HepG2 (cell line): ENCODE measurements around the gene RTEL1. TPM values are rescaled to one million over a fixed set of nuclear protein-coding genes. Genes with fewer than 3 reads are reported as not detected.

Experiments used
- ATAC-seq: fragments of 200-7000 bp; cut with Tn5 transposase; 3 replicates; pipeline ENCODE4 v1.9.1; 2020; ENCODE audit warnings: mild to moderate bottlenecking, moderate library complexity
- BruUV-seq: library from RNA; stranded (reverse); fragments of 400-500 nt; replicated peaks from 2 replicates; lab custom pipeline; 2021; lab: Mats Ljungman, UMichigan
- CTCF ChIA-PET: fragments of 300-600 bp; formaldehyde crosslinking; extraction: SDS; loops from one replicate; lab custom pipeline; 2021; ENCODE audit warnings: low total read pairs, inconsistent platforms, low intra/inter-chr PET ratio; lab: Yijun Ruan, JAX
- POLR2A ChIA-PET: fragments of 350-600 bp; sonication (Branson Sonifier 250); formaldehyde crosslinking; loops from one replicate; lab custom pipeline; 2020; ENCODE audit warnings: antibody characterized with exemption, inconsistent platforms; lab: Yijun Ruan, JAX
- DNase-seq: peaks from one replicate; pipeline ENCODE4 v3.0.0-alpha.2; 2015; ENCODE audit warnings: low spot score
- FAIRE-seq: peaks from 3 replicates; lab custom pipeline; 2011; peaks lifted over from hg19 to GRCh38; lab: Jason Lieb, UNC
- H2AFZ ChIP-seq: one replicate; pipeline ENCODE4 v1.6.1; 2011; ENCODE audit warnings: low read length, inconsistent platforms
- H3K27ac ChIP-seq: fragments of 300-600 bp; 3 replicates; pipeline ENCODE4 v1.8.0; 2011; ENCODE audit warnings: mixed run types, mild to moderate bottlenecking, mixed read lengths, low read length, inconsistent platforms; ENCODE audit not compliant: insufficient read depth; ENCODE audit errors: extremely low read length
- H3K27me3 ChIP-seq, 2 experiments: fragments of 200-600 bp in 1 of 2; 2 replicates in 1 of 2; 3 replicates in 1 of 2; pipeline versions ENCODE4 v1.6.0 to v1.8.0; 2011; ENCODE audit warnings: low read length in 2 of 2, mild to moderate bottlenecking in 2 of 2, moderate library complexity in 2 of 2, inconsistent platforms in 1 of 2; ENCODE audit not compliant: insufficient read depth in 2 of 2, control insufficient read depth in 1 of 2
- H3K36me3 ChIP-seq, 2 experiments: fragments of 200-600 bp in 1 of 2; replicated peaks in 1 of 2; 2 replicates in 1 of 2; 3 replicates in 1 of 2; pipeline versions ENCODE4 v1.5.1 to v1.8.0; 2011; ENCODE audit warnings: low read length in 2 of 2, inconsistent platforms in 1 of 2; ENCODE audit not compliant: insufficient read depth in 2 of 2, control insufficient read depth in 1 of 2
- H3K4me1 ChIP-seq: 2 replicates; pipeline ENCODE4 v1.5.1; 2012; ENCODE audit warnings: low read length, inconsistent platforms; ENCODE audit not compliant: insufficient read depth
- H3K4me2 ChIP-seq: 2 replicates; pipeline ENCODE4 v1.6.0; 2011; ENCODE audit warnings: low read depth, low read length, inconsistent platforms
- H3K4me3 ChIP-seq, 3 experiments: fragments of 200-600 bp in 1 of 3; sonication (generic), shearing (Covaris generic) in 1 of 3; replicated peaks in 1 of 3; 2 replicates each; pipeline ENCODE4 v1.5.1; 2011 to 2016; ENCODE audit warnings: low read length in 3 of 3, inconsistent platforms in 2 of 3, low read depth in 2 of 3, mild to moderate bottlenecking in 2 of 3, control low read depth in 1 of 3, mixed read lengths in 1 of 3; ENCODE audit not compliant: insufficient read depth in 1 of 3
- H3K79me2 ChIP-seq: one replicate; pipeline ENCODE4 v1.6.1; 2011; ENCODE audit warnings: low read length, inconsistent platforms; ENCODE audit not compliant: insufficient read depth
- H3K9ac ChIP-seq: 2 replicates; pipeline ENCODE4 v1.6.0; 2011; ENCODE audit warnings: mild to moderate bottlenecking, low read depth, low read length, inconsistent platforms; ENCODE audit not compliant: insufficient read depth
- H3K9me3 ChIP-seq: 2 replicates; pipeline ENCODE4 v1.5.1; 2012; ENCODE audit warnings: mild to moderate bottlenecking, low read length
- H4K20me1 ChIP-seq: 2 replicates; pipeline ENCODE4 v1.6.0; 2011; ENCODE audit warnings: inconsistent platforms, mild to moderate bottlenecking, low read length, moderate library complexity; ENCODE audit not compliant: insufficient read depth
- AGO1 ChIP-seq: fragments of 200-400 bp; formaldehyde crosslinking; IDR thresholded peaks from 2 replicates; pipeline ENCODE4 v1.6.1; 2017; ENCODE audit warnings: mild to moderate bottlenecking, low read depth, low read length, moderate library complexity; ENCODE audit not compliant: poor library complexity, severe bottlenecking
- AGO2 ChIP-seq: fragments of 200-400 bp; formaldehyde crosslinking; optimal IDR thresholded peaks from 2 replicates; pipeline ENCODE3; 2017; ENCODE audit warnings: mild to moderate bottlenecking, low read depth, low read length, moderate library complexity
- EED ChIP-seq: sonication (generic); formaldehyde crosslinking; IDR thresholded peaks from 2 replicates; pipeline ENCODE4 v1.5.0; 2020; ENCODE audit warnings: mild to moderate bottlenecking, missing genetic modification reagents
- FOXM1 ChIP-seq: sonication (generic); formaldehyde crosslinking; IDR thresholded peaks from 2 replicates; pipeline ENCODE4 v1.5.0; 2020; ENCODE audit warnings: missing genetic modification reagents
- RNF2 ChIP-seq: fragments of 450-650 bp; conservative IDR thresholded peaks from 2 replicates; pipeline ENCODE4 v1.6.1; 2016; ENCODE audit warnings: low read depth
- SCMH1 ChIP-seq: sonication (generic); formaldehyde crosslinking; IDR thresholded peaks from 2 replicates; pipeline ENCODE4 v1.9.0; 2021; ENCODE audit warnings: missing genetic modification reagents, mild to moderate bottlenecking, borderline replicate concordance
- SRF ChIP-seq: IDR thresholded peaks from 2 replicates; pipeline ENCODE4 v1.6.1; 2011; ENCODE audit warnings: mild to moderate bottlenecking, low read depth, low read length, moderate library complexity
- STAT5B ChIP-seq: sonication (generic); formaldehyde crosslinking; IDR thresholded peaks from 2 replicates; pipeline ENCODE4 v1.4.0; 2020; ENCODE audit warnings: missing genetic modification reagents
- ZNF264 ChIP-seq: sonication (generic); formaldehyde crosslinking; IDR thresholded peaks from 2 replicates; pipeline ENCODE4 v1.4.0; 2020; ENCODE audit warnings: missing genetic modification reagents
- ZNF883 ChIP-seq: sonication (generic); formaldehyde crosslinking; IDR thresholded peaks from 2 replicates; pipeline ENCODE4 v1.5.1; 2020; ENCODE audit warnings: mild to moderate bottlenecking, missing genetic modification reagents; ENCODE audit errors: not compliant biosample characterization
- WGBS: methylation state at CpG from one replicate; pipeline ENCODE4 v1.1.6; 2017; ENCODE audit warnings: low lambda C conversion rate; 5-methylcytosine and 5-hydroxymethylcytosine counted together
- in situ Hi-C: cut with HindIII; loops from 2 replicates; pipeline ENCODE4 v1.10.0; 2017; ENCODE audit warnings: low pct_unique_long_range_greater_than_20kb; ENCODE audit not compliant: extremely low pct_ligation_motif_present
- intact Hi-C: fragments of 100-400 bp; cut with micrococcal nuclease; formaldehyde crosslinking; loops from one replicate; pipeline ENCODE4 v1.10.0; 2022; ENCODE audit not compliant: unreplicated experiment
- polyA plus RNA-seq, 8 experiments: library from polyadenylated mRNA; depleted of rRNA in 3 of 8; stranded (reverse) in 7 of 8; unstranded in 1 of 8; fragments of >200 nt; fragmentation: Illumina TruSeq in 4 of 8; extraction: Trizol in 4 of 8; gene quantifications; 2 replicates each; pipeline versions ENCODE4 v1.2.1 to v1.2.3, GENCODE V29; 2011 to 2016; ENCODE audit warnings: low read depth in 4 of 8, missing spikeins in 1 of 8, mixed read lengths in 1 of 8; ENCODE audit not compliant: insufficient read depth in 1 of 8
- total RNA-seq, 5 experiments: library from RNA; depleted of rRNA; stranded (reverse); fragments of >200 nt; fragmentation: Illumina TruSeq; extraction: Trizol; gene quantifications; 2 replicates each; pipeline ENCODE4 v1.2.3, GENCODE V29; 2016; ENCODE audit warnings: low read depth in 1 of 5
- TF ChIP-seq, protein P1 (sequence below): sonication (generic); formaldehyde crosslinking; IDR thresholded peaks from 2 replicates; pipeline ENCODE4 v1.4.0; 2020; ENCODE audit warnings: missing genetic modification reagents

RTEL1 gene
- total and polyA plus RNA-seq, 2 of the 13 experiments (the other 11 are each of a cell fraction or from before 2014, with no cell fraction given) = 21.8 to 36.4 TPM

DNA sequence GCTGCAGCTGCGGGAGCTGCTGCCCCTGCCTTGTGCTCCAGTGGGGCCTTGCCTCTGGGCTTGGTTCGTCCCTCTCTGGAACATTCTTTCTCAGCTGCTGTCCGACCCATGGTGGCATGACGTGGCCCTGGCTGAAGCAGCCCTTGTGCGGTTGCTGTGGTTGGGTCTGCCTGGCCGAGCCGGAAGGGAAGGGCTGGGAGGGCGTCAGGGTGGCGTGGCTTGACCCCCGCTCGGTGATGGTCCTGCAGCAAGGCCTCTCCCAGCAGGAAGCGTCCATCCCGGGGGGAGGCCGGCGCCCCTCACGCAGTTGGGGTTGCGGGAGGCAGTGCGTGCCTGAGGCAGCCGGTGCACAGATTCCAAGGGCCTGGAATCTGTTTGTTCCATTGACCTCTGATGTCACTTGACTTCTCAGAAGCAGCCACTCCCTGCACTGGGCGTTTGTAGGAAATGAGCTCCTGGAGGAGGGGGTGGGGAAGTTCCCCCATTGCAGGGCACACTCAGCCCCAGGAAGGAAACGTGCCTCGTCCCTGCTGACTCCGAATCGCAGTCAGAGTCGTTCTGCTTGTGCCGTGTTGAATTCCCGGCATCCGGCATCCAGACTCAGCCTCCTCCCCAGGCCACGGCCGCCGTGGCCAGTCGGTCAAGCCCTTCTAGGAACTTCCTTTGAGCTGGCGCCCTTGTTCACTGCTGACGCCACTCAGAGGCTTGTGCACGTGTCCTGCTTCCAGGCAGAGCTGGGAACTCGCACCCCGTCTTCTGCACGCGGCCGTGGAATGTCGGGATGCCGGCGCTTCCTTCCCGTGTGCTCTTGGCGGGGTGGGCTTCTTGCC lies 28.6 kb downstream of the RTEL1 start:
- no peak overlapping the region for H2AFZ ChIP-seq
- no peaks in the 10 kb centered on the region for H3K27me3 ChIP-seq
- intact Hi-C loops (no loop called here), in situ Hi-C loops (no loop called here)
- TF ChIP-seq ZNF264 (CRISPR knock-in tag) (no peak), AGO2 (peak; percentile 63), ZNF883 (CRISPR knock-in tag) (peak; percentile 55), SRF (no peak), RNF2 (no peak), SCMH1 (no peak), EED (0 out of 2 replicates have a peak, but pooled peaks have one; percentile 30), STAT5B (CRISPR knock-in tag) (no peak), FOXM1 (CRISPR knock-in tag) (no peak), AGO1 (peak; percentile 87)
- TF ChIP-seq, protein P1, sequence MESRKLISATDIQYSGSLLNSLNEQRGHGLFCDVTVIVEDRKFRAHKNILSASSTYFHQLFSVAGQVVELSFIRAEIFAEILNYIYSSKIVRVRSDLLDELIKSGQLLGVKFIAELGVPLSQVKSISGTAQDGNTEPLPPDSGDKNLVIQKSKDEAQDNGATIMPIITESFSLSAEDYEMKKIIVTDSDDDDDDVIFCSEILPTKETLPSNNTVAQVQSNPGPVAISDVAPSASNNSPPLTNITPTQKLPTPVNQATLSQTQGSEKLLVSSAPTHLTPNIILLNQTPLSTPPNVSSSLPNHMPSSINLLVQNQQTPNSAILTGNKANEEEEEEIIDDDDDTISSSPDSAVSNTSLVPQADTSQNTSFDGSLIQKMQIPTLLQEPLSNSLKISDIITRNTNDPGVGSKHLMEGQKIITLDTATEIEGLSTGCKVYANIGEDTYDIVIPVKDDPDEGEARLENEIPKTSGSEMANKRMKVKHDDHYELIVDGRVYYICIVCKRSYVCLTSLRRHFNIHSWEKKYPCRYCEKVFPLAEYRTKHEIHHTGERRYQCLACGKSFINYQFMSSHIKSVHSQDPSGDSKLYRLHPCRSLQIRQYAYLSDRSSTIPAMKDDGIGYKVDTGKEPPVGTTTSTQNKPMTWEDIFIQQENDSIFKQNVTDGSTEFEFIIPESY (CRISPR knock-in tag) = peak; percentile 53; the same call in 1 of the 2 replicates
- no peak overlapping the region for H3K4me2 ChIP-seq
- BruUV-seq = no TSS peak
- H3K9ac ChIP-seq = no peak overlapping the region
- no peak overlapping the region for H3K27ac ChIP-seq
- ATAC-seq = no peak
- ChIA-PET CTCF (no interaction called here), POLR2A (interaction anchor here (1.3 kb wide), 1 partner anchor 28 kb away, joined by 5 read pairs; the partner anchor contains the start of gene RTEL1)
- 0 out of 5 replicates have a peak, but pooled peaks cover 0 to 2% of the 10 kb centered on the region in 2 experiments for H3K36me3 ChIP-seq
- no peaks in the 10 kb centered on the region for H4K20me1 ChIP-seq
- peaks cover 10% of the 10 kb centered on the region for H3K4me1 ChIP-seq
- no peaks in the 10 kb centered on the region for H3K9me3 ChIP-seq
- no peak overlapping the region for H3K4me3 ChIP-seq
- 92% methylated on average over 44 of the region's 45 CpGs for WGBS
- no peak for FAIRE-seq
- no peak for DNase-seq
- H3K79me2 ChIP-seq = no peaks in the 10 kb centered on the region
